Measurements from ENCODE around the gene RPTOR.
"Not testable (repeated sequence)": the region's sequence is repeated elsewhere in the genome, so short reads cannot be mapped to it uniquely, and the experiment has no call there.

RPTOR gene

GRCh38 chr17:80814491-80814890 is 269.9 kb downstream of the RPTOR start:
- no peak for DNase-seq (ENCODE audit: low read depth in 2 of 2)

- DNase-seq (ENCODE audit: low read depth in 2 of 2), result no peak
These were observed 270.6 kb downstream of the RPTOR start for GRCh38 chr17:80815151-80815681.

- DNase-seq (ENCODE audit: low read depth in 2 of 2), result not testable (repeated sequence)
These were observed 271.1 kb downstream of the RPTOR start for GRCh38 chr17:80815718-80816117.

- DNase-seq (ENCODE audit: low read depth in 2 of 2), result no peak
These were observed 271.8 kb downstream of the RPTOR start for GRCh38 chr17:80816241-80817103.

DNA sequence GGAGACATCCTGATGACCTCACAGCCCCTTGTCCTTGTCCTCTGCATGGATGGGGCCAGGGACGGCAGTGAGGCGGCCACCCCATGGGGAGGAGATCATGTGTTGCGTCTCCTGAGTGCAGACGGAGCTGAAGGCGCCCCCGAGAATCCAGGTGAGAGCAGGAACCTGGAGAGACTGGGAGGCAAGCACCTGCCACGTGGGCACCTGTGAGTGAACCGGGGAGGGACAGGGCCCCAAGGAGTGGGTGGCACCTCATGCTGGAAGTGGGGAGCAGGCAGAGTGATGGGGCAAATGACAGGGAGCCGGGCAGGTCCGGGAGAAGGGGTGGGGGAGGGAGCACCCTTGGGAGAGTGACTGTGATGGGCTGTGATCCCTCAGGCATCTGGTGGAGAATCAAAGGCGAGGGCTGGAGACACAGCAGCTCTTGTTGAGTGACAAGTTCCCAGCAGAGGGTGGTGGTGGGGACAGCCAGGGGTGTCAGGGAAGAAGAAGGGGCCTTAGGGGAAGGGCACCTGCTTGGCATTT is 272.7 kb downstream of the RPTOR start:
- no peak for DNase-seq (ENCODE audit: low read depth in 2 of 2)

DNA sequence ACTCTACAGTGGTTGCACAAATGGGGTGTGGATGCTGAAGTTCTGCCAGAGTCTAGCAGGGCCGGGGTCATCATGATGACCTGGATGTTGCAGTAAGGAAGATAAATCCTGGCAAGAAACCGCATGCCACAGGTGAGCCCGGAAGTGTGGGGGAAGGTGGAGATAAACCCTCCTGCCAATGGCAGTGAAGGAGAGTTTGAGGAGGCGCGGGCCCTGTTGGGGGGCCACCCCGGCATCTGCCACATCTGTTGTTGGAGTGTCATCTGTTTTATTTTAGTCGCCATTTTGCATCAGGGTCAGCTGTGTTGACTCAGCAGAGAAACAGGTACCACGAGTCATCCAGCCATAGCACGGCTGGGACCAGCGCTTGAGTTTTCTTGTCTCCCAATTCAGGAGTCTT is 273.2 kb downstream of the RPTOR start:
- no peak for DNase-seq (ENCODE audit: low read depth in 2 of 2)

- DNase-seq (ENCODE audit: low read depth in 2 of 2), result no peak
These were observed 274.2 kb downstream of the RPTOR start for GRCh38 chr17:80818871-80819270.

- no peak for DNase-seq (ENCODE audit: low read depth in 2 of 2)
These were observed 275.0 kb downstream of the RPTOR start for GRCh38 chr17:80819422-80820164.

DNA sequence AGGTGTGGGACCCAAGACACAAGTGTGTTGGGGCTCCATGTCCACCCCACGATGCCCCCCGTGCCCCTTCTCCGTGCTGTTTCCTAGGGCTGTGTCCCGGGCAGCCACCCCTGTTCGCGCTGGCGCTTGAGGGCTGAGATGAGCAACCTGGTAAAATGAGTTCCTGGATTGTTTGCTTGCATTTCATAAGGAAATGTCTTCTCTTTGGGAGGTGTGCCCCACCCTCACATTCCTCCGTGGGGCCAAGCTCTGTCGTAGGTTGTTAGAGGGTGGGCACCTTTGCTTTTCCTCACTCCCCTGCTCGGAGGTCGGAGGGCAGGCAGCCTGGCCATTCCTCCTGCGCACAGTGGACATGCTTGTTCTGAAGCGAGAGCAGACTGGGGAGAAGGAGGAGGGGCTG is 275.7 kb downstream of the RPTOR start:
- no peak for DNase-seq (ENCODE audit: low read depth in 2 of 2)

DNA sequence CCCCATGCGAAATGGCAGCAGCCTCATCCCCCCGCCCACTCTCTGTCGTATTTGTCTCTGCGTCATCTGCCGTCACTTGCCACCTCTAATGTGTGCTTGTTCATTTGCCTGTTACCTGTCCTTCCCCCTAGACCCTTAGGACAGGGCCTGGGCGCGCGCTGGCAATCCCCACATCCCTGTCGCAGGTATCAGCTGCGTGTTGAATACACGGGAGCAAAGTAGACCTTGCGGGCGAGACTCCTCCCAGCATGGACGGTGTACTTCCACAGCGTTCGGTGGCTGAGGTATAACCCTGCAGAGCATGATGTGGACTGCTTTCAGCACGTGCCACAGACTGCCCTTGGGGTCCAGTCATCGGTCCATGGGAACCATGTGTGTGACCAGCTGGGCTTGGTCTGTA is 276.9 kb downstream of the RPTOR start:
- no peak for DNase-seq (ENCODE audit: low read depth in 2 of 2)

DNA sequence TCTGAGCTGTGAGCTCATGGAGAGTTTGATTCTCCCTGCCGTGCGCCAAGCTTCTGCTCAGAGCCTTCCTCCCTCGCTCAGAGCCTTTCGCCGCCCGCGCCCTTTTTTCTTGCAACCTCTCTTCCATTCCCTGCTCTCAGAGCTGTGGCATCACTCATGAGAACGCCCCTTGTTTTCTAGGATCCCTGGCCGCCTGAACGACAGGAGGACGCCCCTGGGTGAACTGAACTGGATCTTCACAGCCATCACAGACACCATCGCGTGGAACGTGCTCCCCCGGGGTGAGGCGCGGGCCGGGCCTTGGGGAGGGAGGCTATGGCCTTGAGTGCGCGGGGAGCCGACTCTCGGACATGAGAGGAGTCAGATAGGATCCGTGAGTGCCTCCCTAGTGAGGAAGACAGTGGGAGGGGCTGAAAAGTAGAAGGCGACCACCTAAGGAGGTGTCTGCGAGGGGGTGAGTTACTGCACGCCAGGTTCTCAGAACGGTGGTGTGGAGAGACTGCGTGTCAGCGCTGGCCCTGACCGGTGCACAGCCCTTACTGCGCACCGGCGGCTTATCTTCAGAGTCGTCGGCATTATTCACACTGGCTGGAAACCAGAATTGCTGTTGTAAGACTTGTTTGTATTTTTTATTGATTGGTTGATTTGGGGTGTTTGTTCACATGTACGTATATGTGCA is 277.5 kb downstream of the RPTOR start:
- DNase-seq (ENCODE audit: low read depth in 2 of 2), result no peak

DNA sequence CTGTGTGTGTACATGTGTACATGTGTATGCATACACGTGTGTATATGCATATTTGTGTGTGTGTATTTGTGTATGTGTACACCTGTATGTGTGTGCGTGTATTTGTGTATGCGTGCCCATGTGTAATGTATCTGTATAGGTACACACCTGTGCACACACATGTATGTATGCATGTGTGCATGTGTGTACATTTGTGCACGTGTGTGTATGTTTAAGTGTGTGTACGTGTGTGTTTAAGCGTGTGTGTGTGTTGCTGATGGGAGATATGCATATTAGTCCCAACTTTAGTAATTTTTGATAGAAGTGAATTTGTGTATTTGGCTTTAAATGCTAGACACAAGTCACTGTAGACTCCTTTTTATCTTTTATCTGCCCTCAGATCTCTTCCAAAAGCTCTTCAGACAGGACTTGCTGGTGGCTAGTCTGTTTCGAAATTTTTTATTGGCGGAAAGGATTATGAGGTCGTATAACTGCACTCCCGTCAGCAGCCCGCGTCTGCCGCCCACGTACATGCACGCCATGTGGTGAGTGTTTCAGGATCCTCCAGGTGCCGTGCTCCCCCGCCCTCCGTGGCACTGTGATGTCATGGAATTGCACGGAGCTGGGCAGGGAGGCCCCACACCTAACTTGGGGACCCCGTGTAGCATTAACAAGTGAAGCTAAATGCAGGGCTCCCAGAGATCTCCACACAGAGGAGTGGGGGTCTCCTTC is 278.2 kb downstream of the RPTOR start:
- no peak for DNase-seq (ENCODE audit: low read depth in 2 of 2)

DNA sequence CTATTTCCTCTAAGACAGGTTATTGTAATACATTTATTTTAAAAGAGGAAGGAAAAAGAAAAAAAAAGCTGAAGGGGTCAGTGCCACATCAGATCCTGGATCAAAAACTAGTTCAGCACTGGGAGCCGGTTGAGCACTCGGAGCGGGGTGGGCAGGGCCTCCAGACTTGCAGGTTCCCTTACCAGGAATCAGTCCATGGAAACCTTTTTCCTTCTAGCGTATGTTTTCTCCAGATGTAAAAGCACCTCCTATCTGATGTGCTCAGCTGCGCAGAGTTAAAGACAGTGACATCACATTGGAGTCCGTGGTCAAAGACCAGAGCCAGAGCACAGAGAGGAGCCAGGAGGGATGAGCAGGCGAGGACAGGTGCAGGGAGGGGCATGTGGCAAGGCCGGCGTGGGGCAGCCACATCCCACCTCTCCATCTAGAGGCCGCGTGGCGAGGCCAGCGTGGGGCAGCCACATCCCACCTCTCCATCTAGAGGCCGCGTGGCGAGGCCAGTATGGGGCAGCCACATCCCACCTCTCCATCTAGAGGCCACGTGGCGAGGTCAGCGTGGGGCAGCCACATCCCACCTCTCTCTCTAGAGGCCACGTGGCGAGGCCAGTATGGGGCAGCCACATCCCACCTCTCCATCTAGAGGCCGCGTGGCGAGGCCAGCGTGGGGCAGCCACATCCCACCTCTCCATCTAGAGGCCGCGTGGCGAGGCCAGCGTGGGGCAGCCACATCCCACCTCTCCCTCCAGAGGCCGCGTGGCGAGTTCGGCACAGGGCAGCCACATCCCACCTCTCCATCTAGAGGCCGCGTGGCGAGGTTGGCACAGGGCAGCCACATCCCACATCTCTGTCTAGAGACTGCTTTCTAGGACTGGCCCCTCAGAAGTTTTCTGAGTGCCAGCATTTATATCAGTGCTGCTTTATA is 280.2 kb downstream of the RPTOR start:
- no peak for DNase-seq (ENCODE audit: low read depth in 2 of 2)

DNA sequence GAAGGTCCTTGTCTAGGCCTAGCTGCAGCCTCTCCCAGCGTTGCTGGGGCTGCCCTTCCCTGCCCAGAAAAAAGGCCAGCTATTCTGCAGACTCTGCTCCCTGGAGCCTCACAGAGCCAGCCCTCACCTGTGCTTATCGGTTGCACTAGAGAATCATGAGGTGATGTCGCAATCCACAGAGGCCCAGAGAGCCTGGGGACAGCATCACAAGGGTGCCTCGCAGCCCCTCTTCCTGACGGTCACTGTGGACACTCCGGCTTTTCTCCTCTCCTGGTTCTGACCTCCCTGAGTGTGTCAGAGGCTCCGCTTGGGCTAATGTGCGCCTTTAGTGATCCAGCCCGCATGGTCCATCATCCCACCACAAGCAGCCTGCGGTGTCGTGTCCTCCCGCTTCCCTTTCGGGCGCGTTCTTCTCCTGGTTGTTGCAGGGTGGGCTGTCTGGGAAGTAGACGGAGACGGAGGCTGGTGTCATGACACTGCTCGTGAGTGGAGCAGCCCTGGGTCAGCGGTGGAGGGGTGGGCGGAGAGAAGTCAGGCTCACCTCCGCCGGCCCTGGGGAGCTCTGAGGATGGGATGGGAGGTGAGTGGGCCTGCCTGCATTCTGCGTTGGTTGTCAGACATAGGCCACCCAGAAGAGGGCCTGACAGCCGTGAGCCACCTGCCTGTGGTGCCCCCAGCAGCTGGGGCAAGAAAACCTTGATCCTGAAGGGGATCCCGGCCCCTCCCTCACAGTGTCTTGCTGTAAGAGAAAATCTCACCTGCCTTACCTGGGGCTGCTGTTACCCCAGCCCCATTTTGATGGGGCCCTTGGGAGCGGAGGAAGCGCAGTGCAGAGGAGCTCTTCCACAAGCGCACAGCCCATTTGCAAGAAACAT is 281.1 kb downstream of the RPTOR start:
- DNase-seq (ENCODE audit: low read depth in 2 of 2), result no peak

GRCh38 chr17:80826346-80826954 is 281.8 kb downstream of the RPTOR start:
- no peak for DNase-seq (ENCODE audit: low read depth in 2 of 2)

DNA sequence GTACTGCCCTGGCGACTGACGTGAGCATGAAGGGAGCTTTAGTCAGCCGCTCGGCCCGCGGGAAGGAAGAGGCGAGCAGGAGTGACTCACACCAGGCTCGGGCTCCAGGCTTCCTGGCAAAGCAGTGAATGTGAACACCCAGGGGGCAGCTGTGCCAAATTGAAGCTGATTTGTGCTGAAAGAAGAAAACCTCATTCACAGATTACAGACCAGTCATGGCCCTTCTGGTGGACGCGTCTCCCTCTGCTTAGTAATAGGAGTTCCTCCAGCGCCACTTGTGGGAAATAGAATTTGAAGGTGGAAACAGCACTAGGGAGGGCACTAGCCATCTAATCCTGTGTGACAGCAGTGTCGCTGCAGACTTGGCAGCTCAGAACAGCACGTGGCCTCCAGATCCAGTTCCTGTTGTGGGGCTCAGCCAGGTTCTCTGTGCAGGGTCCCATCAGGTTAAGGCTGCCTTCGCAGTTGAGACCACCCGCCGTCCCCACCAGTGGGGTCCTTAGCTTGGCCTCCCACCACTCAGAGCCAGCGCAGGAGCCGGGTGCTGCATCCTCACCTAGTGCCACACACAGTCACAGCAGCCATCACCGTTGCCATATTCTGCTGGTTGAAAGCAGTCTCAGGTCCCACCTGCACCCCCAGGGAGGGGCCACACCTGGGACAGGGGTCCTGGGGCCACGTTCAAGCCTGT is 282.5 kb downstream of the RPTOR start:
- no peak for DNase-seq (ENCODE audit: low read depth in 2 of 2)

DNA sequence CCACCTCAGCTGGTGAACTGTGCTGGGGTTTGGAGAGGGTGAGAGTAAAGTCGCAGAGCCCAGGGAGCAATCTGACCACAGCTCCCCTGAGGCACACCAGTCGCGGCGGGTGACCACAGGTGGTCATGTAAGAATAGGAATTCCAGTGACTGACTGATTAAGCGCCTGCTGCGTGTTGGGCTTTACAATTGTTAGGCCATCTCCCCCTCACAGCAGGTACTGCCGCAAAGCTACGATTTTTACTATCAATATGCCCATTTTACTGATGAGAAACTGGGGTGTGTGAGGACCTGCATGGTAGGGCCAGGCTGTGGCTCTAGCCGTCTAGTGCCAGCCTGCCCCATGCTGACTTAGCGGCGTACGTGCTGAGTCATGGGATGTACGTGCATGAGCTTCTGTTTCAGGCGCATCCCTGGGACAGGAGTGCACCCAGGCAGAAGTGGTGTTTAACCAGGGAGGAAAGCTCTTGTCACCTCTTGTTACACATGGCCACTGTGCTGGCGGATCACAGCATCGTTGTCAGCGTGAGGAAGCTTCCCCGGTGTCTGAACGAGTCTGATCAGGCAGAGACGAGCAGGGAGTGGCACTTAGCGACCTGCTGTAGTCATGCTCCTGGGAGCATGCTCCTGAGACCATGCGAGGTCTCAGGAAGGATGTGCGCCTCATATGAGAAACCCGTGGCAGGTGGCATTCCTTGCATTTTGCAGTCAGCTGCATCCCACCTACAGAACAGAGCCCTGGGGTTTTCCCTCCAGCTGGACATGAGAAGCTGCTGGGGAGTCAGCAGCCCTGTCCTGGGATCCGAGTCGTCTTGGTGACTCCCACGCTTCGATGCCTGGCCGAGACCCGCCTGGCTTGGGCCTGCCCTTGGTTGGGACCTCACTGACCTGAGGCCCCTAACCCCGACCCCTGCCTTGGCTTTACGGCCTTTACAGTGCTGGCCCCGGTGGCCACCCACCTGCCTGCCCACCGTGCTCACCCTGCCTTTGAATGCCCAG is 283.3 kb downstream of the RPTOR start:
- no peak for DNase-seq (ENCODE audit: low read depth in 2 of 2)

Measured in stimulated activated CD4-positive, alpha-beta T cell treated with anti-CD3 and anti-CD28 coated beads, Interleukin-15, amount 100 ng/mL, for 48 hours (primary cell).